HG03571 (cell line): ENCODE data around the gene SMYD2.
A peak's percentile ranks its signal among the peaks of the same experiment; 100 is the strongest.
"Not testable (repeated sequence)": the region's sequence is repeated elsewhere in the genome, so short reads cannot be mapped to it uniquely, and the experiment has no call there.

Experiments
- ATAC-seq: cut with Tn5 transposase; IDR thresholded peaks from one replicate; pipeline ENCODE4 v1.9.1; 2021; ENCODE audit not compliant: unreplicated experiment

Gene SMYD2

DNA sequence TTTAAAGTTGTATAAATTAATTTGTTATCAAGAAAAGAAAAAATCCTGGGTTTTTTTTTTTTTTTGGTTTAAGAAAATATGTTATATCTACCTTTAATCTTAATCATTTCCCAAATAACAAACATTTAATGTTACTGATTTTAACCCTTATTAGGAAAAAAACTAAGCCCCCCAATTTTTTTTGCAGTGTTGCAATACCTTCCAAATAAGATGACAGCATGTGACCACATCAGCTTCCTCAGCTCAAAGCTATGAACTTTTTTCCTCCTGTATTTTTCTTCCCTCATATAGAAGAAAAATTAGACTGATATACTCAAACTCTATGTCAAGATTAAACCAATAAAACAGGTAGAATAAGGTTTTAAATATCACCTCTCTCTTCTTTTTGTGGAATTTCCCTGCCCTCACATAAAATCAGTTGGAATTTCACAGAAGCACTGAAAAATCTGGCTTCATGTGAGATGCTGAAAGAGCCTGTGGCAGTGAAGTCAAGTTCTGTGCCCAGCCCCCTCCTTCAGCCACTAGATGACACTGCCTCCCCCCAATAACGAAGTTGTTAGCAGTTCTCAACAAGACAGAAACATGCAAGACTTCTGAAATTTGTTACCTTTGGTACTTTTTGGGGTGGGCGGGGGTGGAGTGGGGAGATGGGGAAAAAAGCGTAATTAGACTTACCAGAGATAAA, 9.6 kb upstream of the SMYD2 start:
- ATAC-seq: no peak

DNA sequence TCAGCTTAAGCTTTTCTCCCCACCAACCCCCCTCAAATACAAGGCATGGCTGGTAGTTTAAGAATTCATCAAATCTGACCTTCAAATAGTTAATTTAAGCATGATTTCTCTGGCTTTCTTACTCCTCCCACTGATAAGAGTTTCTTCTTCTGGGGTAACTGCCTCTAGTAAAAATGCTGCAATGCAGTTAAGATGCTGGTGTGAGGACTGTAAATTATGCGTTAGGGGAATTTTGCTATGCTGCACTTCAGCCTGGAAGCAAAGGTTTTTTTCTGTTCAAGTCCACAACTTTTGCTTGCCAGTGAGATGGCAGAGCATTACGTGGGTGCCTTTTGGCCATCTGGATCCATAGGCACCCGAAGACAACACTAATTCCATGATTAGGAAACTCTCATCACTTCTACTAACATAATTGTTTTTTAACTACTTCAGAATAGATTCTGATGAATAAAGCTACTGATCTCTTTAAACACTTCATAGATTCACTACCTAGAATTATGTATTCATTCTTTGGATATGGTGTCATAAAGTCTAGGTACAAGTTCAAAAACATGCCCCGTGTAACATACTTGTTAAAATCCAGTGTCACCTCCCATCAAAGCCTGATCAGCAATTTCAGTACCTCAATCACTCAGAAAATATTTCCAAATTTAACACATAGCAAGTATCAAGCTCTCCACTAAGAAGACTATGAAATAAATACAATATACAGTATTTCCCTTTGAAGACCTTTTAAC, 8.8 kb upstream of the SMYD2 start:
- no peak for ATAC-seq

DNA sequence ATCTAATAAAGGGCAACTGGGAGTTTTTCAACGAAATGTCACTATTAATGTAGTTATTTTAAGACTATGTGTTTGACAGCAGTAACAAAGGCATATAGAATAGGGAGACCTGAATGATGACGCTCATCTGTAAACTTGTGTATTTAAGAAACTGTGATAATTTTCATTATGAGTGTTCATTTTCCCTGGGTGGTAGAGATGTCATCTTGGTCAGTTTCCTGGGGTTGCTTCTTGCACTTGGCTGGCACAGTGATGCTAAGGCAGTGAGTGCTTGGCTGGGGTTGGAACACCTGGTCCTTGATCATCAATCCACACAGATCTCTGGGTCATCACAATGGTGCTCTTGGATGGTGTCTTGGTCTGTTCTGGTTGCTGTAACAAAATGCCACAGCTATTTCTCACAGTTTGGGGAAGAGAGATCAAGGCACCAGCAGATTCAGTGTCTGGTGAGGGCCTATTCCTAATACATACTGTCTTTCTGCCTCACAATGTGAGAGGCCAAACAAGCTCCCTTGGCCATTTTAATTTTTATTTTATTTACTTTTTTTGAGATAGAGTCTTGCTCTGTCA, 7.9 kb upstream of the SMYD2 start:
- ATAC-seq: no peak

DNA sequence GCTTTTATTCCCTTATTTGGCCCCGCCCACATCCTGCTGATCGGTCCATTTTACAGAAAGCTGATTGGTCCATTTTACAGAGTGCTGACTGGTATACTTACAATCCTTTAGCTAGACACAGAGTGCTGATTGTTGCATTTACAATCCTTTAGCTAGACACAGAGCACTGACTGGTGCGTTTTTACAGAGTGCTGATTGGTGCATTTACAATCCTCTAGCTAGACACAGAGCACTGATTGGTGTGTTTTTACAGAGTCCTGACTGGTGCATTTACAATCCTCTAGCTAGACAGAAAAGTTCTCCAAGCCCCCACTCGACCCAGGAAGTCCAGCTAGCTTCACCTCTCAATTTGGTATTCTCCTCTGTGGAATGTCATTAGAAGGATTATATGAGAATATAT, 5.3 kb upstream of the SMYD2 start:
- not testable (repeated sequence) for ATAC-seq

DNA sequence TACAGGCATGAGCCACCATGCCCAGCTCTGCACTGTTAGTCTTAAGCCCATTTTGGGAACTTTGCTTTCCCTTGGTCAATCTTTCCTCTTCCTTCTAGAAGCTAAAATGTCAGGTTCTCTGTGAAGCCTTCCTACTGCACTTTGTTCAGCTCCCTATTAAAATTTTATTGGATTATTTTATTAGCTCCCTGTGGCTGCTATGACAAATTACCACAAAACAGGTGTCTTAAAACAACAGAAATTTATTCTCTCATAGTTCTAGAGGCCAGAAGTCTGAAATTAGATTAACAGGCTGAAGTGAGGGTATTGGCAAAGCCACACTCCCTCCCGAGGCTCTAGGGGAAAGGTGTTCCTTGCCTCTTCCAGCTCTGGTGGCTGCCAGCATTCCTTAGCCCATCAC, 4.2 kb upstream of the SMYD2 start:
- ATAC-seq: no peak

DNA sequence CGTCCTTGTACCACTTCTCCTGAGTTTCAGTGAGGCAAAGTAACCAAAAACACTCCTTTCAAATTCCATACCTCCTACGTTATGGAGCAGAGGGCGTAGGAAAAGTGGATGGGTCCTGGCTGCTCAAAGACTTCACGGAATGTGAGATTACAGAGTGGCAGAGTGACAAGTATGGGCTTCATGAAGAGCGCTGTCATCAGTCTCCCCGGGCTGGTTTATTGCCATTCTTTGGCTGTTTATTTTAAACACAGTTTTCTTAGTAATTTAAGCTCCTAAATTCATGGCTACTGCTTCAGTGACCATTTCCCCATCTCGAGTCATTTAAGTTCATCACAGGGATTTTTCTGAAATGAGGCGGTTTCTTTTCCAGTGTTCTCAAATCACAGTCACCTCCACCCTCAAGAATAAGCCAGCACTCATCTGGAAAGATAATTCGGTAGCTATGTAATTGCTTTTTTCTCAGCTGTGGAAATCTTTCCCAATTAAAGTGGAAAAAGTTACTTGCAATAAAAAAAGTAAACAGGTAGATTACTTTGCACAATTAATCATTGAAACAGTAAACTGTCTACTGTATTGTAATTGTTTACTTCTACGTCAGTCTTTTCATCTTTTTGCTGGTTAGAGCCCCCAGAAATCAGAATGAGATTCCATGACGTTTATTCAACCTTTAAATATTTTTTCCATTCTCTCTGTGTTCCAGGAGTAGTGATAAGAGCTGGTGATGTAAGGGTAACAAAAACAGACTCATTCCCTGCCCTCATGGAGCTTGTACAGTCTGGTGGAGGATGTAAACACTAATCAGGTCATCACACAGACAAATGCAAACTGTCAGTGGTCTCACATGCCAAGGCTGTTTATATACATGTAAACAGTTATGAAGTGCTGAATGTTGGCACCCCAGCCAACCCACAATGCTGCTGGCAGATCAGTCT, 3.0 kb upstream of the SMYD2 start:
- no peak for ATAC-seq

DNA sequence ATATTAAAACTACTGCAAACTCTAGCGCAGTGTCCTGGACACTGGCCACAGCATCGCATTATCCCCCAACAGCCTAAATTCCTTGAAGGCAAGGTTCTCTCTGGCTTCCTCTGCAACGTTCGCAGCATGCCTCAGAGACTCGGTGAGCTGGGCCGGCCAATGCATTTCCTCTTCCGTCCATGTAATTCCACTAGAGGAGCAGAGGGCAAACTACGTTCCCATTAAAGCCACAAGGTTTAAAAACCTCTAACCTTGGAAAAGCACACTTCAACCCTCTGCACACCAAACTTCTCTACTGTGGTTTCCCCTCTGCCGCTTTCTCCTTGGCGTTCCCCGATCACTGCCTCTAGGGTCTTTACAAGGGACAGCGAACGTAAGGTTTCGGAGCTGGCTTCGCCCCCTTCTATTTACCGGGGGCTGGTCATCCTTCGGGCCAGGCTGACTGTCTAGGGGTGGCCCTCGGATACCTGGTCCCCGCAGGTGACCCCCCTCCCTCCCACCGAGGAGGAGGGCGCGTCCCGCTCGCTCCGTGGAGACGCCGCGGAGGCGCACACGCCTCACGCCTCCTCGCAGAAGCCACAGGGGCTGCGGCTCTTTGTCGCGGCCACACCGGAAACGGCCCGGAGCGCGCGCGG, 456 bp upstream of the SMYD2 start:
- ATAC-seq: peak; percentile 51

DNA sequence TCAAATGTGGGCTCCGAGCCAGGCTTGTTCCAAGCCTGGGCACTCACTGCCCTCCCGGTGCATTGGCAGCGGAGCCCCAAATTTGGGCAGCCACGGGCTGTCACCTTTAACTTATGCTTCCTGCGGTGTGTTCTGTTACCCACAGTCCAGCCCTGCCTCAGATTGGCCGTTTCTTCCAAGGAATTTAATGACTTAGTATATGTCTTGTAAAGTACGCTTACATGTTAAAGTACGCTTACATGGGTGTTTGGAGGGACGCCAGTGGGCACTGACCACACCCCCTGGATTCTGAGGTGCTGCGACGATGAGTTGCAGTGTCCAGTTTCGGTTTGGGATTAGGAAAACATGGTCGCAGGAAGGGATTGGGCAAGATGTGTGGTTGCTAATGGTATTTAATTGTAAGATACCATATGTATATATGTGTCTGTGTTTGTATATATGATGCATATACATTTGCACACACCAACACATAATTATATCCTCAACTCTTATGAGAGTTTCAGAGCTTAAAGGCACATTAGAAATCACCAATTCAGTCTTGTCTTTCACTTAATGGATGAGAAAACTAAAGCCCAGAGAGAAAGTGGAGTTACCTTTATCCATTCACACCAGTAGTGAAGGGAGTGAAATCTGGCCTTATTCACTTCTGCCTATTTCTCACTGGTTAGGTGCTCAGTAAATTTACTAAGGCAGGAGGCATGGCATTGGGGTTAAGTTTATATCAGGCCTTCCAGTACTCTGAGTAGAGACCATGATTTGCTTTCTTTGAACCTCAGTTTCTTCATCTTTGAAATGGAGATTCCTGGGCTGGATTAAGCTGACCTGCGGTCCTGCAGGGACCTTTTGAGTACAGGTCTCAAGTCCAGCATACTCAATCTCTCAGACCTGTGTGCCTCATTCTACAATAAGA, 1.0 kb downstream of the SMYD2 start:
- peak; percentile 13 for ATAC-seq

DNA sequence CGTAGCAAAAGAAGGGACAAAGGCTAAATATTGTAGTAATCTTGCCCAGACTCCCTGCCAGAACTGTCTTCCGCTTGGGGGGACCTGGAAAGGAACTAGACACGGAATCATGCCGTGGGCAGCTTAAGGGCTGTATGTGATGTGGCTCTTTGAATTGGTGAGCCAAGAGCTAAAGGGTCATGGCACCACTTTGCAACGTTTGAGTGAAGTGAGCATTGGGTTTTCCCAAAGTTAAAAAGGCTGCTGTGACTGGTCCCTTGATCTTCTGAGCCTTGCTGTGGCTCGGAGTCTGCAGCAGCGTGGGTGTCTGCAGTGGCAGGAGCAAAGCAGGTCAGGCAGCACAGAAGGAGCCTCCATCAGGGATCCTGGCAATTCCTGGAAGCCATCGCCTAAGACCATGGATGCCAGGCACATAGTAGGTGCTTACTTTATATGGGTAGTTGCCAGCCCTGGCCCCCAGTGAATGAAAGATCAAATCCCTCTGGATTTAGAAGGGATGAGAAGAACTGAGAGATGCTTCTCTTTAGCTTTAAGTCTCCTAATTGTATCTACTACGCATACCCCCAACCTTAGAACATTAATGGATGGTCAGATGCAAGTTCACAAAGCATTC, 1.8 kb downstream of the SMYD2 start:
- ATAC-seq: no peak

DNA sequence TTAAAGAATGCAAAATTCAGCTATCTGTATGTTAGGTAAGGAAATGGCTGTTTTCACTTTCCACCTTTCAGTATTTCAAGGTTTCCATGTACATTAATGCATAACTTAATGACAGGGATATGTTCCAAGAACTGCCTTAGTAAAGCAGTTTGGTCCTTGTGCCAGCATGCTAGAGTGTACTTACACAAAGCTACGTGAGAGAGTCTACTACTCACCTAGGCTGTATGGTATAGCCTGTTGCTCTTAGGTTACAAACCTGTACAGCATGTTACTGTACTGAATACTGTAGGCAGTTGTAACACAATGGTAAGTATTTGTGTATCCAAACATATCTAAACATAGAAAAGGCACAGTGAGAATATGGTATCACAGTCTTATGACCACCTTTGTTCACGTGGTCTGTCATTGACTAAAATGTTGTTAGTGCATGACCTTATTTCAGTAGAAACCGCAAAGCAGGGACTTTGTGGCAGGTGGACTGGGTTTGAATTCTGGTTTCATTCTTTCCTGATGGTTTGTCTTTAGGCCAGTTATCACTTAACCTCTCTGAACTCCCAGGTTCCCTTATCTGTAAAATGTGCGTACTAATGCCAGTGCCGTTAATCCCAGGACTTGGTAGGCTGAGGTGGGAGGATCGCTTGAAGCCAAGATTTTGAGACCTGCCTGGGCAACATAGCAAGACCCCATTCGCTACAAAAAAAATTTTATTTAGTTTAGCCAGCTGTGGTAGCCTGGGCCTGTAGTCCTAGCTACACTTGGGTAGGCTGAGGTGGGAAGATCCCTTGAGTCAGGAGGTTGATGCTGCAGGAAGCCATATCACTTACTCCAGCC, 4.9 kb downstream of the SMYD2 start:
- ATAC-seq: no peak

DNA sequence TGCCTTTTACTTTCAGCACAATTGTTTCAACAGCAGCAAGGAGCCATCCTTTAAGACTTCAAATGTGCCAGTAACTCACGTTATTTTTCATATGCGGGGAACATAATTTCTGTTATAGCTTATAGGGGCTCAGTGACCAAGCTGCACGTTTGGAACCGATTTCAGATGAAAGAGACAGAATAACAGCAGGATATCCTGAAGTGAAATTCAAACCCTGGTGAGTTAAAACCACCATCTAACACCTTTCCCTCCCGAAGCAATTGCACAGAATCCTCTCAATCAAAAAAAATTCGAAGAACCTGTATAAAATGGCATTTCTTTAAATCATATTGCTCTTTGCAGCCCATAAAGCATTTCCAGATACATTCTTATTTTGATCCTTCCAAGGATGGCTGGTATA, 6.9 kb downstream of the SMYD2 start:
- no peak for ATAC-seq

DNA sequence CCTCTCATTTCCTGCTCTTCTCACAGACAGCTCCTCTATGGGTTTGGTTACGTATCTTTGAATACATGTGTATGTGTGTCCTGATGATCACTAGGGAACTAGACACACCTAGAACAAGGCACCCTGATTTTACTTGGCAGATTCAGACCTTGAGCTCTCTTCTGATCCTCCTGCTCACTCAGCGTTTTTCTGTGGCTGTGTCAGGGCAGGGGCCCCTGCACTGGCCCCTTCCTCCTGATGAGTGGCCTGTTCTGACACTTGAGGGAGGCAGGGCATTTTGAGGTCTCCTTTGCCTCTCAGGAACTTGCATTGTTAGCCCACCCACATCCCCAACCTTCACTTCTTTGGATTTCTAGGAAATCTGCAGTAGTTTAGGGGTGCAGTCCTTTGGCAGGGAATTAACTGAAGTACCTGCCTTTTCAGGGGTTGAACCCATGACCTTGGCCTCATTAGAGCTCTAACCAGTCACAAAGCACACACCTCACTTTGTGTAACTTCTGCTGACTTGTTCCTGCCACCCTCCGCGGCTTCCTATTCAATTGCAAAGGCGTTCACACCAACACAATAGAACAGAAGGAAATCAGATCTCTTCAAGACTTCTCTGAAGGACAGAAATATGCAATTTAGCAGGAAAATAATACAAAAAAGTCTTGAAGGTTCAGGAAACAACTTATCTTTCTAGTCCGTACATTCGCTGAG, 8.8 kb downstream of the SMYD2 start:
- ATAC-seq: no peak

DNA sequence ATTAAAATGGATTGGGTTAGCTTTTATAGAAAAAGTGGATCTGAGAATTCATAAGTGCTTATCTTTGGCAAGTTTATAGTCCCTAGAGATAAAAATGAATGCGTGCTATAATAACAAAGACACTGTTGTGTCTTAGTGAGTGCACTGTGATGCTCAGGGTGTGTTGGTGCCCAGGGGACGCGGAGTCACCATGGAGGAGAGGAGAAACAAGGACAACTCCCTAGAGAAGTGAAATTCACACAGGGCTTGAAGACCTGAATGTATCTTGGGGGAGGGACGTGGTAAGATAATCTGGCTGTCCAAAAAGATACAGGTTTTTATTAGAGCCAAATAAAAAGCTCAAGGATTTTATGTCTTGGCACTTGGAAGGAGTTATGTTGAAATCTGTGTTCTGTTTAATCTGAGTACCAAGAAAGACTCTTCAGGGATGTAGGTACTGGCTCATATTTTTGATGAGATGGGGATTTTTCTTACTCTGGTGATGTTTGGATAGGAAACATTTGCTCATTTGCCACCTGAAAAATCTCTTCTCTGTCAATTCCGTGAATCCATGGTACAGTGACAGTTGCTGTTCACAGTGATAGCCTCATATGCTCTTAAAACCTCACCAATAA, 9.6 kb downstream of the SMYD2 start:
- no peak for ATAC-seq

DNA sequence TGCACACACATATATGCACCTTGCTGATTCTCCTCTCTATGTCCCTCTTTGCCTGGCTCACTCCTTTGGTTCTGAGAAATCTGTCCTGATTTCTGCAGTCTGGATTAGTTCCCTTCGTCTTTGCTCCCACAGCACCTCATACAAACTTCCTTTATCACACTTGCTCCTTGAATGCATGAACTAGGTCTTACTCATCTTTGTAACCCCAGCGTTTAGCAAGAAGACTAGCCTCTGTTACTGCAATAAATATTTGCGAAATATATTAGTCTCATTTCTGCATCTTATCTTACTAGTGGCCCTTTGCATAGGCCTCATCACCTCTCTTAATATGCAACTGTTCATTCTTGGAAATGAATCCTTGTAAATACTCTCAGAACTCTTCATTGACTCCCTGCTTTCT, 11.4 kb downstream of the SMYD2 start:
- no peak for ATAC-seq

DNA sequence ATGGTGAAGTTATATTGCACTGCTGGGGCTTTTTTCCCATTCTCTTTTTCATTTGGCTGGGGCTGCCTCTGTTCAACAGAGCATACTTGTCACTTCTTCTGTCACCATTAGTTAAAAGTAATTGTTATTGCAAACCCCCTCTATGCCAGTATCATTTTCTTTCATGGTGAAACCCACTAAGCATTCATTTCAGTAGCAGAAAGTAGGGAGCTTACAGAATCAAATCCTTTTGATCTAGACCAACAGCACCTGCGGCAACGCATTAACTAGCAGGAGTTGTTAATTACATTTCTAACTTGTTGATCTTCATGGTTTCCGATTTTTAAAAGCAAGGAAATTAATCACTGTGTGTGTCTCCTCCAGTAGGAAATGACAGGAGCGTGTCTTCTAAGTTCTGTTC, 15.0 kb downstream of the SMYD2 start:
- no peak for ATAC-seq

DNA sequence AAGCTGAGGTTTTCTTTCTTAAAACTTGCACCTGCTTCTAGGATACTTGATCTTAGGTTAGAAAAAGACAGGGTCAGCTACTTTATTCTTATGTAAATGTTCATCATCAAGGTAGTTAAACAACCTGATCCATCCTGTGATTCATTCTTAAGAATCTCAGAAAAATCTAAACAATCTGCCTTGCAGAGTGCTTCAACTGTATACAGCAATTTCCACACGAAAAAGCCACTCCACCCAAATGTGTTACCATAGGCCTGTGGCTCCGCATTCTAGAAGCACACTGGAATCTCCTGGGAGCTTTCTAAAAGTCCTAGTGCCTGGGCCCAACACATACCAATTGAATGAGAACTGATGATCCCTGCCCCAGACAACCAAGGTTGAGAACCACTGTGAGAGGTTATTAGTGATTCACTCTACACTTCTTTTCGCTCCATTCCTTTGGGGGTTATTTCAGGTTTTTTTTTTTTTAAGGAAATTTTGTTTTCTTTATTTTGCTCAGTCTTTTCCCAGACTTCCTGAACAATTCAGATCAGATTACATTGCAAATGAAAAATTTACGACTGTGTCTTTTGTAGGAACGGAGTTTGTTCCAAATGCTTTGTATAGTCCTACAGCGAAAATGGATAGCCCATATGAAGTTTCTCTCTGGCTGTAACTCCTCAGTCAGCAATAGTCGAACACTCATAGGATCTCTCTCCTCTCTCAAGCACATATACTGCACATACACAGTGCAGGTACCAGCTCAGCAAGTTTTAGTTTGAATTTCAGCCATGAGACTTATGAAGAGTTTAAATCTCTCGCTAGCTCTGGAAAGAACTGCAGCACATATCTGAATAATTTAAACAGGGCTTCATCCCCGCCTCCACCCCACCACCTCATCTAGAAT, 16.1 kb downstream of the SMYD2 start:
- ATAC-seq: no peak
